ENCODE data around the gene PLCB1.

PLCB1 gene

GRCh38 chr20:8790442-8791074 lies 658.5 kb downstream of the PLCB1 start:
- no peak overlapping the region for H3K4me3 ChIP-seq (ENCODE audit: low read depth, low read length)
- TF ChIP-seq CTCF (IDR thresholded peaks at IDR 0.05; ENCODE audit: low read depth, low read length) = peak; percentile 99

- TF ChIP-seq CTCF (IDR thresholded peaks at IDR 0.05; ENCODE audit: low read depth, low read length) = no peak
These were observed 663.3 kb downstream of the PLCB1 start for GRCh38 chr20:8795404-8795803.

GRCh38 chr20:8796088-8796660 lies 664.1 kb downstream of the PLCB1 start:
- TF ChIP-seq CTCF (IDR thresholded peaks at IDR 0.05; ENCODE audit: low read depth, low read length) = no peak
- no peak overlapping the region for H3K4me3 ChIP-seq (ENCODE audit: low read depth, low read length)

More at GRCh38 chr20:8795404-8795803, 663.3 kb downstream of the PLCB1 start:
- no peak overlapping the region for H3K4me3 ChIP-seq (ENCODE audit: low read depth, low read length)

- TF ChIP-seq CTCF (IDR thresholded peaks at IDR 0.05; ENCODE audit: low read depth, low read length) = no peak
- H3K4me3 ChIP-seq (ENCODE audit: low read depth, low read length) = no peak overlapping the region
These were observed 666.4 kb downstream of the PLCB1 start for GRCh38 chr20:8798505-8798904.

GRCh38 chr20:8800089-8800488 lies 668.0 kb downstream of the PLCB1 start:
- no peak for TF ChIP-seq CTCF (IDR thresholded peaks at IDR 0.05; ENCODE audit: low read depth, low read length)
- H3K4me3 ChIP-seq (ENCODE audit: low read depth, low read length) = no peak overlapping the region

GRCh38 chr20:8801686-8802085 lies 669.6 kb downstream of the PLCB1 start:
- H3K4me3 ChIP-seq (ENCODE audit: low read depth, low read length) = no peak overlapping the region
- TF ChIP-seq CTCF (IDR thresholded peaks at IDR 0.05; ENCODE audit: low read depth, low read length) = no peak

GRCh38 chr20:8803065-8803464 lies 671.0 kb downstream of the PLCB1 start:
- H3K4me3 ChIP-seq (ENCODE audit: low read depth, low read length) = no peak overlapping the region
- no peak for TF ChIP-seq CTCF (IDR thresholded peaks at IDR 0.05; ENCODE audit: low read depth, low read length)
